OCI-LY3 (cell line): ENCODE measurements around the gene C1orf232.

ENCODE experiments used
- CTCF ChIP-seq: fragments of 200-600, 300-600 bp; sonication (generic); IDR thresholded peaks from 2 replicates; pipeline ENCODE4 v1.5.1; 2014; ENCODE audit warnings: antibody characterized with exemption, low read length, low read depth
- EZH2phosphoT487 ChIP-seq: fragments of 200-600 bp; shearing (Covaris generic); IDR thresholded peaks from 2 replicates; pipeline ENCODE4 v1.6.1; 2018; ENCODE audit warnings: antibody characterized with exemption, mixed run types, low read depth

GRCh38 chr1:26114165-26114927 is 54.4 kb downstream of the C1orf232 start:
- TF ChIP-seq CTCF (no peak), EZH2phosphoT487 (no peak)
